ENCODE data around the gene ANKLE1. TPM values are rescaled to one million over a fixed set of nuclear protein-coding genes. Genes with fewer than 3 reads are reported as not detected.
A peak's percentile ranks its signal among the peaks of the same experiment; 100 is the strongest.
"Not testable (repeated sequence)": the region's sequence is repeated elsewhere in the genome, so short reads cannot be mapped to it uniquely, and the experiment has no call there.

The ANKLE1 gene
- total and polyA plus RNA-seq, 2 donors, result 0.64 to 1.6 TPM

- Histone ChIP-seq H3K36me3 (ENCODE audit: control insufficient read depth in 2 of 2, insufficient read depth in 2 of 2, low read length in 1 of 2) (peaks cover 2 to 5% of the 10 kb centered on the region in 2 donors), H3K4me1 (ENCODE audit: control insufficient read depth in 2 of 2, insufficient read depth in 2 of 2, low read length in 2 of 2) (peaks cover 7 to 10% of the 10 kb centered on the region in 2 donors), H3K27ac (ENCODE audit: low read depth in 1 of 2, low read length in 1 of 2) (no peak overlapping the region), H3K27me3 (ENCODE audit: control insufficient read depth in 2 of 2, insufficient read depth in 1 of 2, low read length in 1 of 2) (peaks cover 0 to 3% of the 10 kb centered on the region in 2 donors), H3K4me3 (ENCODE audit: low read length in 2 of 2) (no peak overlapping the region), H3K9me3 (ENCODE audit: control insufficient read depth in 2 of 2, insufficient read depth in 1 of 2, low read length in 1 of 2) (peaks cover 0 to 4% of the 10 kb centered on the region in 2 donors)
- DNase-seq (ENCODE audit: low read depth in 6 of 9, low spot score in 9 of 9), result peak in 1 of 9 donors; percentile 61
- 19% methylated on average over 22 of the region's 22 CpGs for WGBS
Measured at GRCh38 chr19:17289489-17289888, 7.8 kb downstream of the ANKLE1 start.

- DNase-seq (ENCODE audit: low read depth in 6 of 9, low spot score in 9 of 9), result peak in 4 of 9 donors; percentile 68 to 87 (median 74)
- peak overlapping the region in 1 of 2 donors; percentile 17 for H3K27ac ChIP-seq (ENCODE audit: low read depth in 1 of 2, low read length in 1 of 2)
- H3K4me1 ChIP-seq (ENCODE audit: control insufficient read depth in 2 of 2, insufficient read depth in 2 of 2, low read length in 2 of 2), result peaks cover 7 to 10% of the 10 kb centered on the region in 2 donors
- H3K27me3 ChIP-seq (ENCODE audit: control insufficient read depth in 2 of 2, insufficient read depth in 1 of 2, low read length in 1 of 2), result peaks cover 0 to 3% of the 10 kb centered on the region in 2 donors
- H3K9me3 ChIP-seq (ENCODE audit: control insufficient read depth in 2 of 2, insufficient read depth in 1 of 2, low read length in 1 of 2), result peaks cover 0 to 4% of the 10 kb centered on the region in 2 donors
- peak overlapping the region; percentile 51 to 55 for H3K4me3 ChIP-seq (ENCODE audit: low read length in 2 of 2)
- 3% methylated on average over 46 of the region's 46 CpGs for WGBS
- H3K36me3 ChIP-seq (ENCODE audit: control insufficient read depth in 2 of 2, insufficient read depth in 2 of 2, low read length in 1 of 2), result peaks cover 6 to 10% of the 10 kb centered on the region in 2 donors
Measured at GRCh38 chr19:17292301-17293074, 10.8 kb downstream of the ANKLE1 start.

GRCh38 chr19:17293605-17294004, 11.9 kb downstream of the ANKLE1 start:
- peaks cover 0 to 11% of the 10 kb centered on the region in 2 donors for H3K9me3 ChIP-seq (ENCODE audit: control insufficient read depth in 2 of 2, insufficient read depth in 1 of 2, low read length in 1 of 2)
- 97% methylated on average over 14 of the region's 14 CpGs for WGBS
- no peak overlapping the region for H3K27ac ChIP-seq (ENCODE audit: low read depth in 1 of 2, low read length in 1 of 2)
- H3K4me3 ChIP-seq (ENCODE audit: low read length in 2 of 2), result no peak overlapping the region
- H3K4me1 ChIP-seq (ENCODE audit: control insufficient read depth in 2 of 2, insufficient read depth in 2 of 2, low read length in 2 of 2), result peaks cover 7 to 10% of the 10 kb centered on the region in 2 donors
- peaks cover 0 to 3% of the 10 kb centered on the region in 2 donors for H3K27me3 ChIP-seq (ENCODE audit: control insufficient read depth in 2 of 2, insufficient read depth in 1 of 2, low read length in 1 of 2)
- no peak for DNase-seq (ENCODE audit: low read depth in 6 of 9, low spot score in 9 of 9)
- peaks cover 13 to 15% of the 10 kb centered on the region in 2 donors for H3K36me3 ChIP-seq (ENCODE audit: control insufficient read depth in 2 of 2, insufficient read depth in 2 of 2, low read length in 1 of 2)

- no peak overlapping the region for H3K27ac ChIP-seq (ENCODE audit: low read depth in 1 of 2, low read length in 1 of 2)
- H3K4me3 ChIP-seq (ENCODE audit: low read length in 2 of 2), result no peak overlapping the region
- H3K9me3 ChIP-seq (ENCODE audit: control insufficient read depth in 2 of 2, insufficient read depth in 1 of 2, low read length in 1 of 2), result peaks cover 0 to 13% of the 10 kb centered on the region in 2 donors
- peaks cover 15 to 16% of the 10 kb centered on the region in 2 donors for H3K36me3 ChIP-seq (ENCODE audit: control insufficient read depth in 2 of 2, insufficient read depth in 2 of 2, low read length in 1 of 2)
- no peak for DNase-seq (ENCODE audit: low read depth in 6 of 9, low spot score in 9 of 9)
- peaks cover 0 to 3% of the 10 kb centered on the region in 2 donors for H3K27me3 ChIP-seq (ENCODE audit: control insufficient read depth in 2 of 2, insufficient read depth in 1 of 2, low read length in 1 of 2)
- 92% methylated on average over 48 of the region's 48 CpGs for WGBS
- H3K4me1 ChIP-seq (ENCODE audit: control insufficient read depth in 2 of 2, insufficient read depth in 2 of 2, low read length in 2 of 2), result peaks cover 7 to 10% of the 10 kb centered on the region in 2 donors
Measured at GRCh38 chr19:17294051-17294891, 12.6 kb downstream of the ANKLE1 start.

GRCh38 chr19:17295551-17295950, 13.8 kb downstream of the ANKLE1 start:
- H3K9me3 ChIP-seq (ENCODE audit: control insufficient read depth in 2 of 2, insufficient read depth in 1 of 2, low read length in 1 of 2), result peaks cover 0 to 13% of the 10 kb centered on the region in 2 donors
- DNase-seq (ENCODE audit: low read depth in 6 of 9, low spot score in 9 of 9); H3K27ac ChIP-seq (ENCODE audit: low read depth in 1 of 2, low read length in 1 of 2); H3K27me3 ChIP-seq (ENCODE audit: control insufficient read depth in 2 of 2, insufficient read depth in 1 of 2, low read length in 1 of 2); H3K4me3 ChIP-seq (ENCODE audit: low read length in 2 of 2): not testable (repeated sequence)
- peaks cover 7 to 10% of the 10 kb centered on the region in 2 donors for H3K4me1 ChIP-seq (ENCODE audit: control insufficient read depth in 2 of 2, insufficient read depth in 2 of 2, low read length in 2 of 2)
- 98% methylated on average over 6 of the region's 6 CpGs for WGBS
- peaks cover 15 to 19% of the 10 kb centered on the region in 2 donors for H3K36me3 ChIP-seq (ENCODE audit: control insufficient read depth in 2 of 2, insufficient read depth in 2 of 2, low read length in 1 of 2)

GRCh38 chr19:17296273-17296672, 14.6 kb downstream of the ANKLE1 start:
- H3K27ac ChIP-seq (ENCODE audit: low read depth in 1 of 2, low read length in 1 of 2), result no peak overlapping the region
- H3K27me3 ChIP-seq (ENCODE audit: control insufficient read depth in 2 of 2, insufficient read depth in 1 of 2, low read length in 1 of 2), result no peaks in the 10 kb centered on the region
- peaks cover 7 to 10% of the 10 kb centered on the region in 2 donors for H3K4me1 ChIP-seq (ENCODE audit: control insufficient read depth in 2 of 2, insufficient read depth in 2 of 2, low read length in 2 of 2)
- 95% methylated on average over 4 of the region's 4 CpGs for WGBS
- H3K4me3 ChIP-seq (ENCODE audit: low read length in 2 of 2), result no peak overlapping the region
- H3K9me3 ChIP-seq (ENCODE audit: control insufficient read depth in 2 of 2, insufficient read depth in 1 of 2, low read length in 1 of 2), result peaks cover 0 to 13% of the 10 kb centered on the region in 2 donors
- DNase-seq (ENCODE audit: low read depth in 6 of 9, low spot score in 9 of 9), result no peak
- peaks cover 15 to 26% of the 10 kb centered on the region in 2 donors for H3K36me3 ChIP-seq (ENCODE audit: control insufficient read depth in 2 of 2, insufficient read depth in 2 of 2, low read length in 1 of 2)

- no peak overlapping the region for H3K4me3 ChIP-seq (ENCODE audit: low read length in 2 of 2)
- WGBS, result 97% methylated on average over 6 of the region's 6 CpGs
- peaks cover 7 to 10% of the 10 kb centered on the region in 2 donors for H3K4me1 ChIP-seq (ENCODE audit: control insufficient read depth in 2 of 2, insufficient read depth in 2 of 2, low read length in 2 of 2)
- H3K27me3 ChIP-seq (ENCODE audit: control insufficient read depth in 2 of 2, insufficient read depth in 1 of 2, low read length in 1 of 2), result no peaks in the 10 kb centered on the region
- no peak for DNase-seq (ENCODE audit: low read depth in 6 of 9, low spot score in 9 of 9)
- H3K27ac ChIP-seq (ENCODE audit: low read depth in 1 of 2, low read length in 1 of 2), result no peak overlapping the region
- peaks cover 15 to 28% of the 10 kb centered on the region in 2 donors for H3K36me3 ChIP-seq (ENCODE audit: control insufficient read depth in 2 of 2, insufficient read depth in 2 of 2, low read length in 1 of 2)
- H3K9me3 ChIP-seq (ENCODE audit: control insufficient read depth in 2 of 2, insufficient read depth in 1 of 2, low read length in 1 of 2), result peaks cover 0 to 13% of the 10 kb centered on the region in 2 donors
Measured at GRCh38 chr19:17296976-17297375, 15.3 kb downstream of the ANKLE1 start.

GRCh38 chr19:17300992-17301619, 19.4 kb downstream of the ANKLE1 start:
- no peak for DNase-seq (ENCODE audit: low read depth in 6 of 9, low spot score in 9 of 9)
- H3K36me3 ChIP-seq (ENCODE audit: control insufficient read depth in 2 of 2, insufficient read depth in 2 of 2, low read length in 1 of 2), result peaks cover 13 to 21% of the 10 kb centered on the region in 2 donors
- H3K27me3 ChIP-seq (ENCODE audit: control insufficient read depth in 2 of 2, insufficient read depth in 1 of 2, low read length in 1 of 2), result no peaks in the 10 kb centered on the region
- no peak overlapping the region for H3K4me3 ChIP-seq (ENCODE audit: low read length in 2 of 2)
- H3K9me3 ChIP-seq (ENCODE audit: control insufficient read depth in 2 of 2, insufficient read depth in 1 of 2, low read length in 1 of 2), result peaks cover 0 to 11% of the 10 kb centered on the region in 2 donors
- no peak overlapping the region for H3K27ac ChIP-seq (ENCODE audit: low read depth in 1 of 2, low read length in 1 of 2)
- peaks cover 20 to 35% of the 10 kb centered on the region in 2 donors for H3K4me1 ChIP-seq (ENCODE audit: control insufficient read depth in 2 of 2, insufficient read depth in 2 of 2, low read length in 2 of 2)
- WGBS, result 98% methylated on average over 51 of the region's 51 CpGs
